ENCODE data around the gene CGRRF1.
A peak's percentile ranks its signal among the peaks of the same experiment; 100 is the strongest.

The CGRRF1 gene

GRCh38 chr14:54564868-54565784 lies 55.4 kb downstream of the CGRRF1 start:
- ChIA-PET POLR2A (interaction anchor here (0.6 to 4.2 kb wide), 21 partner anchors 15 to 239 kb away, joined by 3 to 67 read pairs (median 3); no protein-coding TSS in a partner anchor), CTCF (interaction anchor here (0.6 to 10.1 kb wide), 47 partner anchors 9 to 412 kb away, joined by 3 to 247 read pairs (median 5); no protein-coding TSS in a partner anchor)
- no peak for TF ChIP-seq CTCF (IDR thresholded peaks at IDR 0.05; ENCODE audit: insufficient read depth, low read length, missing control alignments)
- no peak for DNase-seq (ENCODE audit: low read depth, low spot score)
- peak overlapping the region; percentile 76 for H3K4me3 ChIP-seq (ENCODE audit: low read depth, low read length)

- peak overlapping the region; percentile 76 for H3K4me3 ChIP-seq (ENCODE audit: low read depth, low read length)
- TF ChIP-seq CTCF (IDR thresholded peaks at IDR 0.05; ENCODE audit: insufficient read depth, low read length, missing control alignments) = no peak
- ChIA-PET CTCF (interaction anchor here (0.8 to 10.1 kb wide), 15 partner anchors 17 to 240 kb away, joined by 3 to 247 read pairs (median 5); partner anchors contain the start of gene CGRRF1), POLR2A (interaction anchor here (0.6 to 4.2 kb wide), 20 partner anchors 16 to 239 kb away, joined by 3 to 67 read pairs (median 3); no protein-coding TSS in a partner anchor)
- no peak for DNase-seq (ENCODE audit: low read depth, low spot score)
Observed at GRCh38 chr14:54565785-54566409, 56.2 kb downstream of the CGRRF1 start.

DNA sequence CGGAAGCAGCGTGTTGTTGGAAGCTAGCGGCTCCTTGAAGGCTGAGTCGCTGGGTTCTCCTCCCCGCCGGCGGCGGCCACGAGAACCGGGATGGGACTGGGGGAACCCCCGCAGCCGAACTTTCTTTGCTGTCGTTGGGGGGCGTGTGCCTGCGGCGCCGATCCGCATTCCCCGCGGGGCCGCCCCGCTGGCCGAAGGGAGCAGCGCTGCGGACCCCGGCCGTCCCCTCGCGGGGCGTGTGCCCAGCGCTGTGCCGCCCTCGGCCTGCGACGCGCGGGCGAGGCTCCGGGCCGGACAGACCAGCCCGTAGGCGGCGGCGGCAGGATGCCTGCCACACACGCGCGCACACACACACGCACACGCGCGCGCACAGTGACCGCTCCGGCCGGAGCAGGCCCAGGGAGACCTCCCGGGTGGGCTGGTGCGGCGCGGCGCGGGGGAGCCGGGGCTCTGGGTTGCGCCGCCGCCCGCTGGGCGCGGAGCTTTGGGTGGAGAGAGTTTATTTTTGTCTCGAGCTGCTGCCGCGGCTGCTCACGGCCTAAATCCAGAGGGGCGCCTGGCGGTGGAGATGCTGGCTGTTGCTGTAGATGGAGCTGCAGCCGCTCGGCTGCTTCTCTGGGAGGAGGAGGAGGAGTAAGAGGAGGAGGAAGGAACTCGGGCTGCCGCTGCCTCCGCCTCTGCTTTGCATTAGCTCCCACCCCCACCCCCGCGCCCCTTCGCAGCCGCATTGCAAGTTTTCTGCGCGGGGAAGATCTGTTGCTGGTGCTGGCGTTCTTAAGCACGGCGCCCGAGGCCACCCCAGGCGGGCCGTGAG lies 56.9 kb downstream of the CGRRF1 start, which contains the start of gene SAMD4A:
SAMD4A (plus strand) TSS at position 719 of the 814 bp plus-strand sequence. CDS start 789 bp downstream, outside the sequence.
- H3K4me3 ChIP-seq (ENCODE audit: low read depth, low read length) = peak within 1 kb of the TSS; percentile 76
- CTCF ChIA-PET = interaction anchor here (0.7 to 10.1 kb wide), 17 partner anchors 16 to 239 kb away, joined by 3 to 247 read pairs (median 4); partner anchors contain the start of gene CGRRF1
- no peak for DNase-seq (ENCODE audit: low read depth, low spot score)
- POLR2A ChIA-PET = interaction anchor here (0.5 to 4.2 kb wide), 15 partner anchors 18 to 238 kb away, joined by 3 to 67 read pairs (median 4); no protein-coding TSS in a partner anchor
- TF ChIP-seq CTCF (IDR thresholded peaks at IDR 0.05; ENCODE audit: insufficient read depth, low read length, missing control alignments) = peak; percentile 47

DNA sequence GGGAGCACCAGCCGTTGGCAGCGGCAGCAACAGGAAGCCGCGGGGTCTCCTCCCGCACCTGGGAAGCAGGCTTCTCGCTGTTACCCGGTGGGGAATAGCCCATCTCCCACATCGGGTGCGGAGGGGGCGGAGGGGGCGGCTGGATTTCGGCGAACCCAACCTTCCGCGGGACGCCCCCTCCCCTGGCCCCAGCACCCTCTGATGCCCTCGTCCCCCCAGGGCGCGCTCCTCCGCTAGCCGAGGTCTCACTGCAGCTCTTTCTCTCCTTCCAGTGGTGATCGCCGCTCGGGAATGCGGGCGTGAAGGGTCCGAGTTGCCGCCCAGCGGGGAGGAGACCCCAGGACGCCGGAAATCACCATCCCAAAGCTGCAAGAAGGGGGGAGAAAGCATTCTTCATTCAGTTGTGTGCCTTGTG lies 57.5 kb downstream of the CGRRF1 start:
- no peak for TF ChIP-seq CTCF (IDR thresholded peaks at IDR 0.05; ENCODE audit: insufficient read depth, low read length, missing control alignments)
- POLR2A ChIA-PET = interaction anchor here (0.5 to 4.2 kb wide), 10 partner anchors 33 to 207 kb away, joined by 3 to 67 read pairs (median 4); no protein-coding TSS in a partner anchor

DNA sequence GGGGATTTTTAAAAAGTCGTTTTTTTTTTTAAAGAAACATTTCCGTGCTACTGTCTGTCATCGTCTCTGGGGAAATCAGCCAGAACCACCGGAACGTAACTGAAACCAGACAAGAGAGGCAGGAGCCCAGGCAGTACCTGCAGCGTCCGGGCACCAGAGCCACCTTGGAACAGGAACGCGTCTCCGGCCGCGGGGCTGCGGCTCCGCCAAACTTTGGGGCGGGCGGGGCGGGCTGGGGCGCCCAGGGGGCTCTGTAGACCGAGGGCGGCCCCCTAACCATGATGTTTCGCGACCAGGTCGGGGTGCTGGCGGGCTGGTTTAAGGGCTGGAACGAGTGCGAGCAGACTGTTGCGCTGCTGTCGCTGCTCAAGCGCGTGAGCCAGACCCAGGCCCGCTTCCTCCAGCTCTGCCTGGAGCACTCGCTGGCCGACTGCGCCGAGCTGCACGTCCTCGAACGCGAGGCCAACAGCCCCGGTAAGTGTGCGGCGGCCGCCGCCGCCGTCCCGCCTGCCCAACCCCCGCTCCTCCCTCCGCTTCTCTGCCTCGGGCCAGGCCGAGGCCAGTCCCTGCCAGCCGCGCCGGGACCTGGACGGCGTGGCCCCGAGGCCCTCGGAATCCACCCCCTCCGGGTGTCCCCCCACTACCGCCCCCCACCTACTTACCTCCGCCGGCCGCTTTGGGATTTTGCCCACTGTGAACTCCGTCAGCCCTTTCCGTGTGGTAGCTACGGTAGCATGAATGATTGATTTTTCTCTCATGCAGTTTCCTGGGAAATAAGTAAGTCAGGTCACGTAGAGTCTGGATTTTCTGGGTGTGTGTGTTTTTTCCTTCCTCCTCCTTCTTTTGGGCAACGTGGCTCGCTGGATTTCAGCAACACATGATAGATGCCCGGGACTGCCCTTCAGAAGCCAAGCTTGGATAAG lies 58.2 kb downstream of the CGRRF1 start:
- no peak for DNase-seq (ENCODE audit: low read depth, low spot score)
- CTCF ChIA-PET = interaction anchor here (0.5 to 10.1 kb wide), 13 partner anchors 9 to 238 kb away, joined by 3 to 247 read pairs (median 3); no protein-coding TSS in a partner anchor

More for the DNA sequence above, 57.5 kb downstream of the CGRRF1 start:
- H3K4me3 ChIP-seq (ENCODE audit: low read depth, low read length) = peak overlapping the region; percentile 76
- no peak for DNase-seq (ENCODE audit: low read depth, low spot score)
- CTCF ChIA-PET = interaction anchor here (0.7 to 10.1 kb wide), 16 partner anchors 10 to 239 kb away, joined by 3 to 247 read pairs (median 4); partner anchors contain the start of gene CGRRF1

More for the DNA sequence above, 58.2 kb downstream of the CGRRF1 start:
- TF ChIP-seq CTCF (IDR thresholded peaks at IDR 0.05; ENCODE audit: insufficient read depth, low read length, missing control alignments) = no peak
- POLR2A ChIA-PET = interaction anchor here (0.6 to 4.2 kb wide), 10 partner anchors 24 to 207 kb away, joined by 3 to 67 read pairs (median 6); no protein-coding TSS in a partner anchor
- H3K4me3 ChIP-seq (ENCODE audit: low read depth, low read length) = peak overlapping the region; percentile 76
